HepG2 (cell line): Measurements from ENCODE around the gene VPS4A. TPM values are rescaled to one million over a fixed set of nuclear protein-coding genes. Genes with fewer than 3 reads are reported as not detected.
A peak's percentile ranks its signal among the peaks of the same experiment; 100 is the strongest.

ENCODE experiments used
- CCAR2 ChIP-seq: fragments of 200-400 bp; formaldehyde crosslinking; optimal IDR thresholded peaks from 2 replicates; pipeline ENCODE3; 2018; ENCODE audit warnings: low read depth, mild to moderate bottlenecking, low read length, moderate library complexity
- HIC2 ChIP-seq: sonication (generic); formaldehyde crosslinking; IDR thresholded peaks from 2 replicates; pipeline ENCODE4 v1.9.0; 2022; ENCODE audit warnings: low read depth, missing genetic modification reagents
- MAFG ChIP-seq: sonication (generic); formaldehyde crosslinking; IDR thresholded peaks from 2 replicates; pipeline ENCODE4 v1.5.1; 2020; ENCODE audit warnings: mild to moderate bottlenecking, missing genetic modification reagents
- NPAS2 ChIP-seq: sonication (generic); formaldehyde crosslinking; IDR thresholded peaks from 2 replicates; pipeline ENCODE4 v1.8.0; 2022; ENCODE audit warnings: mild to moderate bottlenecking, missing genetic modification reagents, borderline replicate concordance
- SNRNP70 ChIP-seq: fragments of 200-400 bp; formaldehyde crosslinking; IDR thresholded peaks from 2 replicates; pipeline ENCODE4 v1.6.1; 2017; ENCODE audit warnings: mild to moderate bottlenecking, low read depth, low read length, moderate library complexity
- SPEN ChIP-seq: sonication (generic); formaldehyde crosslinking; IDR thresholded peaks from 2 replicates; pipeline ENCODE4 v1.5.1; 2020; ENCODE audit warnings: low read depth, mild to moderate bottlenecking, missing genetic modification reagents
- ZBTB20 ChIP-seq: sonication (generic); formaldehyde crosslinking; IDR thresholded peaks from 2 replicates; pipeline ENCODE4 v1.8.1; 2023; ENCODE audit warnings: missing genetic modification reagents, low read depth, mild to moderate bottlenecking, borderline replicate concordance
- ZBTB37 ChIP-seq: sonication (generic); formaldehyde crosslinking; IDR thresholded peaks from 2 replicates; pipeline ENCODE4 v1.4.0; 2020; ENCODE audit warnings: mild to moderate bottlenecking, missing genetic modification reagents
- ZBTB42 ChIP-seq: sonication (generic); formaldehyde crosslinking; IDR thresholded peaks from 2 replicates; pipeline ENCODE4 v1.5.0; 2020; ENCODE audit warnings: mild to moderate bottlenecking, missing genetic modification reagents
- ZNF274 ChIP-seq: sonication (generic); formaldehyde crosslinking; IDR thresholded peaks from 2 replicates; pipeline ENCODE4 v1.5.1; 2020; ENCODE audit warnings: mild to moderate bottlenecking, missing genetic modification reagents
- ZNF317 ChIP-seq: sonication (generic); formaldehyde crosslinking; IDR thresholded peaks from 2 replicates; pipeline ENCODE4 v1.5.0; 2020; ENCODE audit warnings: mild to moderate bottlenecking, missing genetic modification reagents
- ZNF350 ChIP-seq: sonication (generic); formaldehyde crosslinking; IDR thresholded peaks from 2 replicates; pipeline ENCODE4 v1.4.0; 2020; ENCODE audit warnings: mild to moderate bottlenecking, low read depth, missing genetic modification reagents, borderline replicate concordance
- ZNF496 ChIP-seq: sonication (generic); formaldehyde crosslinking; IDR thresholded peaks from 2 replicates; pipeline ENCODE4 v1.8.1; 2023; ENCODE audit warnings: mild to moderate bottlenecking, moderate library complexity, missing genetic modification reagents; ENCODE audit not compliant: insufficient replicate concordance
- ZNF678 ChIP-seq: sonication (generic); formaldehyde crosslinking; IDR thresholded peaks from 2 replicates; pipeline ENCODE4 v1.4.0; 2020; ENCODE audit warnings: mild to moderate bottlenecking, missing genetic modification reagents
- ZNF850 ChIP-seq: sonication (generic); formaldehyde crosslinking; conservative IDR thresholded peaks from 2 replicates; pipeline ENCODE4 v1.9.0; 2021; ENCODE audit warnings: mild to moderate bottlenecking, missing genetic modification reagents
- polyA plus RNA-seq, 8 experiments: library from polyadenylated mRNA; depleted of rRNA in 3 of 8; stranded (reverse) in 7 of 8; unstranded in 1 of 8; fragments of >200 nt; fragmentation: Illumina TruSeq in 4 of 8; extraction: Trizol in 4 of 8; gene quantifications; 2 replicates each; pipeline versions ENCODE4 v1.2.1 to v1.2.3, GENCODE V29; 2011 to 2016; ENCODE audit warnings: low read depth in 4 of 8, missing spikeins in 1 of 8, mixed read lengths in 1 of 8; ENCODE audit not compliant: insufficient read depth in 1 of 8
- total RNA-seq, 5 experiments: library from RNA; depleted of rRNA; stranded (reverse); fragments of >200 nt; fragmentation: Illumina TruSeq; extraction: Trizol; gene quantifications; 2 replicates each; pipeline ENCODE4 v1.2.3, GENCODE V29; 2016; ENCODE audit warnings: low read depth in 1 of 5
- TF ChIP-seq, protein P1 (sequence below): sonication (generic); formaldehyde crosslinking; IDR thresholded peaks from 2 replicates; pipeline ENCODE4 v1.9.0; 2021; ENCODE audit warnings: mild to moderate bottlenecking, missing genetic modification reagents
- TF ChIP-seq, protein P2 (sequence below): IDR thresholded peaks from 2 replicates; pipeline ENCODE4 v1.6.1; 2016; ENCODE audit warnings: missing compliant biosample characterization, missing genetic modification reagents, borderline replicate concordance

The VPS4A gene
- total and polyA plus RNA-seq, 2 of the 13 experiments (the other 11 are each of a cell fraction or from before 2014, with no cell fraction given), result 13.2 to 27.9 TPM

DNA sequence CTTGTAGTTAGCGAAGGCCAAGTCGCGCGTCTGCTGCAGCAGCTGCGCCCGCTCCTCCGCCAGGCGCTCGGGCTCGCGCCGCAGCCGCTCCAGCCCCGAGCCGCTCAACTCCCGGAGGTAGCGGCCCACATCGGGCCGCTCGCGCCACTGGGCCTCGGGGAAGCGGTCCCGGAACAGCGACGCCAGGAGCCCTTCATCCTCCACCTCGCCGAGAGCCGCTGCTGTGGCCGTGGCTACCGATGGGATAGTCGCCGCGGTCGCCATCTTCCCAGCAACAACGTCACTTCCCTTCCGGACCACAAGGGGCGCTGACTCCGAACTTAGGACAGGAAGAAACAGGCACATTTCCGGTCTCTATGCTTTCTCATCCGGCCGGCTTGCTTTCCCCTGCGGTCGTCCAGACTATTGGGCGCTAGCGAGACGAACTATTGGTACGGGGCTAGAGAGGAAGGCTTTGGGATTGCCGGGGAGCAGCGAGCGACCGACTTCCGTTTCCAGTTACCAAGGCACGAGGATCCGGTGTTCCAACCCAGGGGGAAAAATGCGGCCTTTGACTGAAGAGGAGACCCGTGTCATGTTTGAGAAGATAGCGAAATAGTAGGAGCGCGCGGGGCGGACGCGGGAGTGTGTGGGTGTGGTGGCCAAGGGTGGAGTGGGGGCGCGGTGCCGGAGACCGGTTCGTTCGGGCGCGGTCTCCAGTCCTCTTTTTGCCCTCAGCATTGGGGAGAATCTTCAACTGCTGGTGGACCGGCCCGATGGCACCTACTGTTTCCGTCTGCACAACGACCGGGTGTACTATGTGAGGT is 28.3 kb downstream of the VPS4A start, which contains the start of the genes COG8 and NIP7 (continued):
- TF ChIP-seq ZNF496 (CRISPR knock-in tag) (no peak), ZNF350 (peak; percentile 96; the same call in 1 of the 2 replicates), ZNF678 (CRISPR knock-in tag) (peak; percentile 81; the same call in 1 of the 2 replicates), SNRNP70 (no peak), HIC2 (CRISPR knock-in tag) (no peak; the same call in none of the 2 replicates), ZNF850 (CRISPR knock-in tag) (0 out of 2 replicates have a peak, but pooled peaks have one; percentile 60), CCAR2 (no peak), ZNF317 (CRISPR knock-in tag) (peak; percentile 85), ZNF274 (peak; percentile 81), SPEN (CRISPR knock-in tag) (peak; percentile 98), ZBTB42 (CRISPR knock-in tag) (no peak), ZBTB37 (CRISPR knock-in tag) (no peak; the same call in 1 of the 2 replicates), NPAS2 (CRISPR knock-in tag) (no peak), MAFG (CRISPR knock-in tag) (no peak), ZBTB20 (CRISPR knock-in tag) (peak; percentile 77; the same call in 1 of the 2 replicates)
- TF ChIP-seq, protein P1, sequence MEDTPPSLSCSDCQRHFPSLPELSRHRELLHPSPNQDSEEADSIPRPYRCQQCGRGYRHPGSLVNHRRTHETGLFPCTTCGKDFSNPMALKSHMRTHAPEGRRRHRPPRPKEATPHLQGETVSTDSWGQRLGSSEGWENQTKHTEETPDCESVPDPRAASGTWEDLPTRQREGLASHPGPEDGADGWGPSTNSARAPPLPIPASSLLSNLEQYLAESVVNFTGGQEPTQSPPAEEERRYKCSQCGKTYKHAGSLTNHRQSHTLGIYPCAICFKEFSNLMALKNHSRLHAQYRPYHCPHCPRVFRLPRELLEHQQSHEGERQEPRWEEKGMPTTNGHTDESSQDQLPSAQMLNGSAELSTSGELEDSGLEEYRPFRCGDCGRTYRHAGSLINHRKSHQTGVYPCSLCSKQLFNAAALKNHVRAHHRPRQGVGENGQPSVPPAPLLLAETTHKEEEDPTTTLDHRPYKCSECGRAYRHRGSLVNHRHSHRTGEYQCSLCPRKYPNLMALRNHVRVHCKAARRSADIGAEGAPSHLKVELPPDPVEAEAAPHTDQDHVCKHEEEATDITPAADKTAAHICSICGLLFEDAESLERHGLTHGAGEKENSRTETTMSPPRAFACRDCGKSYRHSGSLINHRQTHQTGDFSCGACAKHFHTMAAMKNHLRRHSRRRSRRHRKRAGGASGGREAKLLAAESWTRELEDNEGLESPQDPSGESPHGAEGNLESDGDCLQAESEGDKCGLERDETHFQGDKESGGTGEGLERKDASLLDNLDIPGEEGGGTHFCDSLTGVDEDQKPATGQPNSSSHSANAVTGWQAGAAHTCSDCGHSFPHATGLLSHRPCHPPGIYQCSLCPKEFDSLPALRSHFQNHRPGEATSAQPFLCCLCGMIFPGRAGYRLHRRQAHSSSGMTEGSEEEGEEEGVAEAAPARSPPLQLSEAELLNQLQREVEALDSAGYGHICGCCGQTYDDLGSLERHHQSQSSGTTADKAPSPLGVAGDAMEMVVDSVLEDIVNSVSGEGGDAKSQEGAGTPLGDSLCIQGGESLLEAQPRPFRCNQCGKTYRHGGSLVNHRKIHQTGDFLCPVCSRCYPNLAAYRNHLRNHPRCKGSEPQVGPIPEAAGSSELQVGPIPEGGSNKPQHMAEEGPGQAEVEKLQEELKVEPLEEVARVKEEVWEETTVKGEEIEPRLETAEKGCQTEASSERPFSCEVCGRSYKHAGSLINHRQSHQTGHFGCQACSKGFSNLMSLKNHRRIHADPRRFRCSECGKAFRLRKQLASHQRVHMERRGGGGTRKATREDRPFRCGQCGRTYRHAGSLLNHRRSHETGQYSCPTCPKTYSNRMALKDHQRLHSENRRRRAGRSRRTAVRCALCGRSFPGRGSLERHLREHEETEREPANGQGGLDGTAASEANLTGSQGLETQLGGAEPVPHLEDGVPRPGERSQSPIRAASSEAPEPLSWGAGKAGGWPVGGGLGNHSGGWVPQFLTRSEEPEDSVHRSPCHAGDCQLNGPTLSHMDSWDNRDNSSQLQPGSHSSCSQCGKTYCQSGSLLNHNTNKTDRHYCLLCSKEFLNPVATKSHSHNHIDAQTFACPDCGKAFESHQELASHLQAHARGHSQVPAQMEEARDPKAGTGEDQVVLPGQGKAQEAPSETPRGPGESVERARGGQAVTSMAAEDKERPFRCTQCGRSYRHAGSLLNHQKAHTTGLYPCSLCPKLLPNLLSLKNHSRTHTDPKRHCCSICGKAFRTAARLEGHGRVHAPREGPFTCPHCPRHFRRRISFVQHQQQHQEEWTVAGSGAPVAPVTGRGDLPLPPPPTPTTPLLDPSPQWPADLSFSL (CRISPR knock-in tag), result no peak
- TF ChIP-seq, protein P2, sequence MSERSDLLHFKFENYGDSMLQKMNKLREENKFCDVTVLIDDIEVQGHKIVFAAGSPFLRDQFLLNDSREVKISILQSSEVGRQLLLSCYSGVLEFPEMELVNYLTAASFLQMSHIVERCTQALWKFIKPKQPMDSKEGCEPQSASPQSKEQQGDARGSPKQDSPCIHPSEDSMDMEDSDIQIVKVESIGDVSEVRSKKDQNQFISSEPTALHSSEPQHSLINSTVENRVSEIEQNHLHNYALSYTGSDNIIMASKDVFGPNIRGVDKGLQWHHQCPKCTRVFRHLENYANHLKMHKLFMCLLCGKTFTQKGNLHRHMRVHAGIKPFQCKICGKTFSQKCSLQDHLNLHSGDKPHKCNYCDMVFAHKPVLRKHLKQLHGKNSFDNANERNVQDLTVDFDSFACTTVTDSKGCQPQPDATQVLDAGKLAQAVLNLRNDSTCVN (CRISPR knock-in tag), result peak; percentile 67; the same call in 1 of the 2 replicates
